Duodenal mucosa (tissue), 2 donors: ENCODE data around the gene GABPB1.
"Not testable (repeated sequence)": the region's sequence is repeated elsewhere in the genome, so short reads cannot be mapped to it uniquely, and the experiment has no call there.

Source experiments
- H3K27ac ChIP-seq: one replicate; pipeline ENCODE4 v1.7.0; 2013; ENCODE audit warnings: low read depth, low read length
- H3K27me3 ChIP-seq, 2 donors: one replicate each; pipeline ENCODE4 v1.7.0; 2013; ENCODE audit warnings: low read length in 2 of 2, control low read depth in 1 of 2; ENCODE audit not compliant: insufficient read depth in 2 of 2, control insufficient read depth in 1 of 2
- H3K36me3 ChIP-seq, 2 donors: one replicate each; pipeline ENCODE4 v1.7.0; 2013; ENCODE audit warnings: low read length in 2 of 2, control low read depth in 1 of 2; ENCODE audit not compliant: insufficient read depth in 2 of 2, control insufficient read depth in 1 of 2
- H3K4me1 ChIP-seq, 2 donors: one replicate each; pipeline ENCODE4 v1.7.0; 2013; ENCODE audit warnings: low read length in 2 of 2, control low read depth in 1 of 2; ENCODE audit not compliant: insufficient read depth in 2 of 2, control insufficient read depth in 1 of 2
- H3K4me3 ChIP-seq, 2 donors: one replicate each; pipeline ENCODE4 v1.7.0; 2013; ENCODE audit warnings: low read length in 2 of 2, low read depth in 1 of 2
- H3K9ac ChIP-seq, 2 donors: one replicate each; pipeline ENCODE4 v1.7.0; 2013; ENCODE audit warnings: low read length in 2 of 2, low read depth in 1 of 2
- H3K9me3 ChIP-seq, 2 donors: one replicate each; pipeline ENCODE4 v1.7.0; 2013; ENCODE audit warnings: low read length in 2 of 2, control low read depth in 1 of 2; ENCODE audit not compliant: control insufficient read depth in 1 of 2

Gene GABPB1

DNA sequence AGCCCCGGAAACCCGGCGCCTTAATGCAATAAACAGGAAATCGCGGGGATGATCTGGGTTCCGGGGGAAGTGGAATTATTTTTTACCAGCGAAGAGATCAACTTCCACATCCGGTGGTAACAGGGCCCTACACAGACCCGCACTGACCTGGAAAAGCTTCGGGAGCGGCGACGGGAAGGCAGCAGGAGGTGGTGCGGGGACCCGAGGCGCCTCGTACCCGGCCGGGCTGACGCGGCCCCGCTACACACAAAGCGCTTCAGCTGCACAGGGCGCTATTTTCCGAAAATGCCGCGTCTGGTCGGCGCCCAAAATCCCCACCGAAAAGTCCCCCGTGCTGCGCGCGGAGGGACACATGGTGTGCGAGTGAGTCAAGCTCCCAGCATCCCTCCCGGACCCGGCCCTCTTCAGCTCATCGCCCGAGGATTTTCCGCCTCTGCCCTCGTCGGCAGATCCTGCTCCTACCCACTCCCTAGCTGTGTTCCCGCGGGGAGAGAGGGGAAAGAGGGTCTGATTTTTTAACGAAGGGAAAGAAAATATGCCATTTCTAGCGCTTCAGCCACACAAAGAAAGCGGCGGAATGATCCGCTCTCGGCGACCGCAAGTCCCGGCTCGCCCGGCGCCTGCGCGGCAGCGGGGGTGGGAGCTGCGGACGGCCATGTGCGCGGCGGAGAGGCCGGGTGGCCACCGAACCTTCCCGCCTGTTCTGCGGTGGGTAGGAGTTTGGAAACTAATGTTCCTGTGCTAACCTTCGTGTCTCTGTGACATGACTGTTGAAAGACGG is at the start of gene GABPB1:
Gene GABPB1, minus strand, starts transcription at position 361 of the 781 bp plus-strand sequence. CDS start 45,400 bp downstream, outside the sequence.
- no peaks in the 10 kb centered on the region for H3K9me3 ChIP-seq
- peak within 1 kb of the TSS; percentile 87 to 95 for H3K9ac ChIP-seq
- H3K4me3 ChIP-seq, result peak within 1 kb of the TSS; percentile 81 to 96
- peak within 1 kb of the TSS; percentile 99 for H3K27ac ChIP-seq
- H3K4me1 ChIP-seq, result peaks cover 32 to 35% of the 10 kb centered on the region in 2 donors
- H3K36me3 ChIP-seq, result peaks cover 0 to 6% of the 10 kb centered on the region in 2 donors
- no peaks in the 10 kb centered on the region for H3K27me3 ChIP-seq

GRCh38 chr15:50391561-50391960 is 36.6 kb upstream of the GABPB1 start:
- not testable (repeated sequence) for H3K36me3 ChIP-seq, H3K4me1 ChIP-seq, H3K4me3 ChIP-seq, H3K9me3 ChIP-seq, H3K9ac ChIP-seq, H3K27me3 ChIP-seq, H3K27ac ChIP-seq

- Histone ChIP-seq H3K27me3 (no peaks in the 10 kb centered on the region), H3K4me3 (no peak overlapping the region), H3K9me3 (no peaks in the 10 kb centered on the region), H3K4me1 (no peaks in the 10 kb centered on the region), H3K36me3 (no peaks in the 10 kb centered on the region), H3K27ac (no peak overlapping the region), H3K9ac (no peak overlapping the region)
These were observed 35.7 kb upstream of the GABPB1 start for GRCh38 chr15:50390554-50391264.

- not testable (repeated sequence) for H3K9ac ChIP-seq, H3K4me3 ChIP-seq, H3K9me3 ChIP-seq, H3K36me3 ChIP-seq, H3K27ac ChIP-seq, H3K4me1 ChIP-seq, H3K27me3 ChIP-seq
These were observed 27.4 kb upstream of the GABPB1 start for GRCh38 chr15:50382408-50382807.

DNA sequence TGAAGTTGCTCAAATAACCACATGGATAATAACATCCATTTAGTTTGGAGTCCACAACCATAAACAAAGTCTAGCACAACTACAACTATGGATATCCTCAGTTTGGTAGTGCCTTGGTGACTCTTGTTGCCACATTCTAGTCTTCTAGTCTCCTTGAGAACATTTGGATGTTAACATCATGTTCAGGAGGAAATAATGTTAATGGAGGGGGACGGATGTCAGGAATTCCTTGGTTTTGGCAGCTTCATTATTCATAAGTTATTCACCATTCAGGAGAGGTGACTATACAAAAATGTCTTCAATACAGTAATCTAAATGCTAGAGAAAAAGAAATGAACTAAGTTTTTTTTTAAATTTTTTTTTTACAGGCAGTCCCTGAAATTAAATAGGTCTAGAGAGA is 26.4 kb upstream of the GABPB1 start:
- Histone ChIP-seq H3K4me3 (no peak overlapping the region), H3K27ac (no peak overlapping the region), H3K27me3 (no peaks in the 10 kb centered on the region), H3K9ac (no peak overlapping the region), H3K36me3 (no peaks in the 10 kb centered on the region), H3K4me1 (no peaks in the 10 kb centered on the region), H3K9me3 (no peaks in the 10 kb centered on the region)

GRCh38 chr15:50380089-50380488 is 25.1 kb upstream of the GABPB1 start:
- Histone ChIP-seq H3K9ac (no peak overlapping the region), H3K27me3 (no peaks in the 10 kb centered on the region), H3K9me3 (no peaks in the 10 kb centered on the region)

GRCh38 chr15:50379413-50379812 is 24.4 kb upstream of the GABPB1 start:
- not testable (repeated sequence) for H3K9ac ChIP-seq, H3K4me1 ChIP-seq, H3K27me3 ChIP-seq, H3K9me3 ChIP-seq, H3K36me3 ChIP-seq, H3K4me3 ChIP-seq, H3K27ac ChIP-seq

More at GRCh38 chr15:50380089-50380488, 25.1 kb upstream of the GABPB1 start:
- H3K4me1 ChIP-seq, result no peaks in the 10 kb centered on the region
- no peaks in the 10 kb centered on the region for H3K36me3 ChIP-seq
- no peak overlapping the region for H3K27ac ChIP-seq
- no peak overlapping the region for H3K4me3 ChIP-seq

DNA sequence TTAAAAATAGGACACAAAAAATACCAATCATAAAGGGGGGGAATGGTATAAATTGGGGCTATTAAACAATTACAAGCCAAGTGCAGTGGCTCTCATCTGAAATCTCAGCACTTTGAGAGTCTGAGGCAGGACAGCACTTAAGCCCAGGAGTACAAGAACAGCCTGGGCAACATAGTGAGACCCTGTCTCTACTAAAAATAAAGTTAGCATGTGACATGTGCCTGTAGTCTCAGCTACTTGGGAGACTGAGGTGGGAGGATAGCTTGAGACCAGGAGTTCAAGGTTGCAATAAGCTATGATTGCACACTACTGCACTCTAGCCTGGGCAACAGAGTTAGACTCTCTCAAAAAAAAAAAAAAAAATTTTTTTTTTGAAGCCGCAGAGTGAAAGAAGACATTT is 23.8 kb upstream of the GABPB1 start:
- no peak overlapping the region for H3K27ac ChIP-seq
- no peak overlapping the region for H3K9ac ChIP-seq

GRCh38 chr15:50377867-50378751 is 23.1 kb upstream of the GABPB1 start:
- Histone ChIP-seq H3K27ac (no peak overlapping the region), H3K36me3 (no peaks in the 10 kb centered on the region), H3K9me3 (no peaks in the 10 kb centered on the region), H3K4me3 (no peak overlapping the region), H3K9ac (no peak overlapping the region), H3K4me1 (no peaks in the 10 kb centered on the region), H3K27me3 (no peaks in the 10 kb centered on the region)

More for the DNA sequence above, 23.8 kb upstream of the GABPB1 start:
- no peaks in the 10 kb centered on the region for H3K4me1 ChIP-seq
- no peaks in the 10 kb centered on the region for H3K27me3 ChIP-seq
- H3K9me3 ChIP-seq, result no peaks in the 10 kb centered on the region
- no peak overlapping the region for H3K4me3 ChIP-seq
- H3K36me3 ChIP-seq, result no peaks in the 10 kb centered on the region

DNA sequence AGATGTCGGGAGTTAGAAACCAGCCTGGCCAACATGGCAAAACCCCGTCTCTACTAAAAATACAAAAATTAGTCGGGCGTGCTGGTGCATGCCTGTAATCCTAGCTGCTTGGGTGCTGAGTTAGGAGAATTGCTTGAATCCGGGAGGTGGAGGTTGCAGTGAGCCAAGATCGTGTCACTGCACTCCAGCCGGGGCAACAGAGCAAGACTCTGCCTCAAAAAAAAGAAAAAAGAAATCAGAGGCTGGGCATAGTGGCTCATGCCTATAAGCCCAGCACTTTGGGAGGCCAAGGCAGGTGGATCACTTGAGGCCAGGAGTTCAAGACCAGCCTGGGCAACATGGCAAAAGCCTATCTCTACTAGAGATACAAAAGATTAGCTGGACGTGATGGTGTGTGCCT is 14.6 kb upstream of the GABPB1 start:
- not testable (repeated sequence) for H3K27ac ChIP-seq, H3K9ac ChIP-seq, H3K9me3 ChIP-seq, H3K4me1 ChIP-seq, H3K27me3 ChIP-seq, H3K4me3 ChIP-seq, H3K36me3 ChIP-seq
